ENCODE measurements around the gene TMPRSS11A.

DNA sequence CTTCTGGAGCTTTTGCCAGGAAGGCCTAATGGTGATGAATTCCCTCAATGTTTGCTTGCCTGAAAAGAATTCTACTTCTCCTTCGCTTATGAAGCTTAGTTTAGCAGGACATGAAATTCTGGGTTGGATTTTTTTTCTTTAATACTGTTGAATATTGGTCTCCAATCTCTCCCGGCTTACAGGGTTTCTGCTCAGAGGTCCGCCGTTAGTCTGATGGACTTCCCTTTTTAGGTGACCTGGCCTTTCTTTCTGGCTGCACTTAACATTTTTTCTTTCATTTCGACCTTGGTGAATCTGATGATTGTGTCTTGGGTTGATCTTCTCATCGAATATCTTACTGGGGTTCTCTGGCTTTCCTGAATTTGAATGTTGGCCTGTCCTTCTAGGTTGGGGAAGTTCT lies 17.2 kb upstream of the TMPRSS11A start:
- TF ChIP-seq EZH2 (IDR thresholded peaks at IDR 0.05; ENCODE audit: low read depth, unreplicated experiment), result no peak
- TF ChIP-seq, protein P1, sequence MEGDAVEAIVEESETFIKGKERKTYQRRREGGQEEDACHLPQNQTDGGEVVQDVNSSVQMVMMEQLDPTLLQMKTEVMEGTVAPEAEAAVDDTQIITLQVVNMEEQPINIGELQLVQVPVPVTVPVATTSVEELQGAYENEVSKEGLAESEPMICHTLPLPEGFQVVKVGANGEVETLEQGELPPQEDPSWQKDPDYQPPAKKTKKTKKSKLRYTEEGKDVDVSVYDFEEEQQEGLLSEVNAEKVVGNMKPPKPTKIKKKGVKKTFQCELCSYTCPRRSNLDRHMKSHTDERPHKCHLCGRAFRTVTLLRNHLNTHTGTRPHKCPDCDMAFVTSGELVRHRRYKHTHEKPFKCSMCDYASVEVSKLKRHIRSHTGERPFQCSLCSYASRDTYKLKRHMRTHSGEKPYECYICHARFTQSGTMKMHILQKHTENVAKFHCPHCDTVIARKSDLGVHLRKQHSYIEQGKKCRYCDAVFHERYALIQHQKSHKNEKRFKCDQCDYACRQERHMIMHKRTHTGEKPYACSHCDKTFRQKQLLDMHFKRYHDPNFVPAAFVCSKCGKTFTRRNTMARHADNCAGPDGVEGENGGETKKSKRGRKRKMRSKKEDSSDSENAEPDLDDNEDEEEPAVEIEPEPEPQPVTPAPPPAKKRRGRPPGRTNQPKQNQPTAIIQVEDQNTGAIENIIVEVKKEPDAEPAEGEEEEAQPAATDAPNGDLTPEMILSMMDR (conservative IDR thresholded peaks at IDR 0.05; ENCODE audit: low read depth in 2 of 2), result no peak
- TF ChIP-seq EZH2phosphoT487 (IDR thresholded peaks at IDR 0.05; ENCODE audit: unreplicated experiment), result no peak
- no peak for TF ChIP-seq POLR2AphosphoS5 (IDR thresholded peaks at IDR 0.05; ENCODE audit: low read depth)
- no peak for TF ChIP-seq NANOG (IDR thresholded peaks at IDR 0.05; ENCODE audit: borderline replicate concordance)
- TF ChIP-seq STAT1 (IDR thresholded peaks at IDR 0.05; ENCODE audit: unreplicated experiment), result no peak
- TF ChIP-seq, protein P2, sequence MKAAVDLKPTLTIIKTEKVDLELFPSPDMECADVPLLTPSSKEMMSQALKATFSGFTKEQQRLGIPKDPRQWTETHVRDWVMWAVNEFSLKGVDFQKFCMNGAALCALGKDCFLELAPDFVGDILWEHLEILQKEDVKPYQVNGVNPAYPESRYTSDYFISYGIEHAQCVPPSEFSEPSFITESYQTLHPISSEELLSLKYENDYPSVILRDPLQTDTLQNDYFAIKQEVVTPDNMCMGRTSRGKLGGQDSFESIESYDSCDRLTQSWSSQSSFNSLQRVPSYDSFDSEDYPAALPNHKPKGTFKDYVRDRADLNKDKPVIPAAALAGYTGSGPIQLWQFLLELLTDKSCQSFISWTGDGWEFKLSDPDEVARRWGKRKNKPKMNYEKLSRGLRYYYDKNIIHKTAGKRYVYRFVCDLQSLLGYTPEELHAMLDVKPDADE (IDR thresholded peaks at IDR 0.05), result no peak
- no peak for TF ChIP-seq ZNF331 (CRISPR knock-in tag; IDR thresholded peaks at IDR 0.05; ENCODE audit: low read depth)
- TF ChIP-seq, protein P3, sequence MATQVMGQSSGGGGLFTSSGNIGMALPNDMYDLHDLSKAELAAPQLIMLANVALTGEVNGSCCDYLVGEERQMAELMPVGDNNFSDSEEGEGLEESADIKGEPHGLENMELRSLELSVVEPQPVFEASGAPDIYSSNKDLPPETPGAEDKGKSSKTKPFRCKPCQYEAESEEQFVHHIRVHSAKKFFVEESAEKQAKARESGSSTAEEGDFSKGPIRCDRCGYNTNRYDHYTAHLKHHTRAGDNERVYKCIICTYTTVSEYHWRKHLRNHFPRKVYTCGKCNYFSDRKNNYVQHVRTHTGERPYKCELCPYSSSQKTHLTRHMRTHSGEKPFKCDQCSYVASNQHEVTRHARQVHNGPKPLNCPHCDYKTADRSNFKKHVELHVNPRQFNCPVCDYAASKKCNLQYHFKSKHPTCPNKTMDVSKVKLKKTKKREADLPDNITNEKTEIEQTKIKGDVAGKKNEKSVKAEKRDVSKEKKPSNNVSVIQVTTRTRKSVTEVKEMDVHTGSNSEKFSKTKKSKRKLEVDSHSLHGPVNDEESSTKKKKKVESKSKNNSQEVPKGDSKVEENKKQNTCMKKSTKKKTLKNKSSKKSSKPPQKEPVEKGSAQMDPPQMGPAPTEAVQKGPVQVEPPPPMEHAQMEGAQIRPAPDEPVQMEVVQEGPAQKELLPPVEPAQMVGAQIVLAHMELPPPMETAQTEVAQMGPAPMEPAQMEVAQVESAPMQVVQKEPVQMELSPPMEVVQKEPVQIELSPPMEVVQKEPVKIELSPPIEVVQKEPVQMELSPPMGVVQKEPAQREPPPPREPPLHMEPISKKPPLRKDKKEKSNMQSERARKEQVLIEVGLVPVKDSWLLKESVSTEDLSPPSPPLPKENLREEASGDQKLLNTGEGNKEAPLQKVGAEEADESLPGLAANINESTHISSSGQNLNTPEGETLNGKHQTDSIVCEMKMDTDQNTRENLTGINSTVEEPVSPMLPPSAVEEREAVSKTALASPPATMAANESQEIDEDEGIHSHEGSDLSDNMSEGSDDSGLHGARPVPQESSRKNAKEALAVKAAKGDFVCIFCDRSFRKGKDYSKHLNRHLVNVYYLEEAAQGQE (IDR thresholded peaks at IDR 0.05; ENCODE audit: unreplicated experiment), result no peak
- TF ChIP-seq ZNF114 (CRISPR knock-in tag; IDR thresholded peaks at IDR 0.05), result no peak
- TF ChIP-seq CREB1 (CRISPR knock-in tag; IDR thresholded peaks at IDR 0.05; ENCODE audit: low read depth), result no peak
